WTC11 (cell line): ENCODE results near the gene KCNJ15. TPM values are rescaled to one million over a fixed set of nuclear protein-coding genes. Genes with fewer than 3 reads are reported as not detected.

Experiments used
- ATAC-seq: fragments of 200-7000 bp; cut with Tn5 transposase; 2 replicates; pipeline ENCODE4 v1.10.0; 2021; ENCODE audit warnings: mild to moderate bottlenecking, moderate library complexity
- CTCF ChIA-PET: fragments of 300-600 bp; sonication (Branson Sonifier 250); formaldehyde crosslinking; loops from one replicate; lab custom pipeline; 2021; ENCODE audit warnings: antibody characterized with exemption; lab: Charles Lee
- POLR2A ChIA-PET: fragments of 350-600 bp; sonication (Branson Sonifier 250); formaldehyde crosslinking; loops from one replicate; lab custom pipeline; 2021; ENCODE audit warnings: antibody characterized with exemption; lab: Charles Lee
- DNase-seq: peaks from one replicate; pipeline ENCODE4 v3.0.0; 2021; ENCODE audit warnings: low spot score
- H3K27ac Mint-ChIP-seq: 2 replicates; pipeline ENCODE4 v1.8.0; 2021; ENCODE audit warnings: mixed read lengths
- H3K27me3 Mint-ChIP-seq: 2 replicates; pipeline ENCODE4 v1.8.0; 2021; ENCODE audit warnings: low read depth, mild to moderate bottlenecking, moderate library complexity, mixed read lengths
- H3K36me3 Mint-ChIP-seq: 2 replicates; pipeline ENCODE4 v1.8.0; 2021; ENCODE audit warnings: mixed read lengths
- H3K4me1 Mint-ChIP-seq: 2 replicates; pipeline ENCODE4 v1.8.0; 2022; ENCODE audit warnings: mixed read lengths
- H3K4me3 Mint-ChIP-seq: 2 replicates; pipeline ENCODE4 v1.8.0; 2021; ENCODE audit warnings: mild to moderate bottlenecking, moderate library complexity, mixed read lengths
- H3K9me3 Mint-ChIP-seq: 2 replicates; pipeline ENCODE4 v1.8.0; 2021; ENCODE audit warnings: mixed read lengths
- AFF4 ChIP-seq: sonication (generic); formaldehyde crosslinking; IDR thresholded peaks from 2 replicates; pipeline ENCODE4 v1.8.1; 2023; ENCODE audit warnings: mild to moderate bottlenecking, missing genetic modification reagents, borderline replicate concordance
- GRHL2 ChIP-seq: fragments of 250-450 bp; sonication (Bioruptor Pico); IDR thresholded peaks from 2 replicates; pipeline ENCODE4 v1.8.0; 2022; ENCODE audit warnings: mild to moderate bottlenecking, moderate library complexity; ENCODE audit not compliant: insufficient replicate concordance, severe bottlenecking
- HMGXB4 ChIP-seq: sonication (generic); formaldehyde crosslinking; IDR thresholded peaks from 2 replicates; pipeline ENCODE4 v1.8.1; 2023; ENCODE audit warnings: mild to moderate bottlenecking, moderate library complexity, missing genetic modification reagents
- IRF2 ChIP-seq: sonication (generic); formaldehyde crosslinking; IDR thresholded peaks from 2 replicates; pipeline ENCODE4 v1.8.0; 2022; ENCODE audit warnings: low read depth, missing genetic modification reagents, borderline replicate concordance
- NFYB ChIP-seq: sonication (generic); formaldehyde crosslinking; conservative IDR thresholded peaks from 2 replicates; pipeline ENCODE4 v1.8.0; 2022; ENCODE audit warnings: low read depth, missing genetic modification reagents
- SP1 ChIP-seq: sonication (generic); formaldehyde crosslinking; conservative IDR thresholded peaks from 2 replicates; pipeline ENCODE4 v1.8.1; 2022; ENCODE audit warnings: missing genetic modification reagents
- ZBTB21 ChIP-seq: sonication (generic); formaldehyde crosslinking; IDR thresholded peaks from 2 replicates; pipeline ENCODE4 v1.8.1; 2023; ENCODE audit warnings: mild to moderate bottlenecking, missing genetic modification reagents, borderline replicate concordance
- ZNF138 ChIP-seq: sonication (generic); formaldehyde crosslinking; conservative IDR thresholded peaks from 2 replicates; pipeline ENCODE4 v1.8.1; 2022; ENCODE audit warnings: mild to moderate bottlenecking, moderate library complexity, missing genetic modification reagents
- total RNA-seq: library from RNA; stranded (reverse); gene quantifications from 3 replicates; pipeline ENCODE4 v1.2.3, GENCODE V29; 2021
- TF ChIP-seq, protein P1 (sequence below): sonication (generic); formaldehyde crosslinking; IDR thresholded peaks from 2 replicates; pipeline ENCODE4 v1.8.1; 2022; ENCODE audit warnings: low read depth, mild to moderate bottlenecking, moderate library complexity, missing genetic modification reagents, borderline replicate concordance
- TF ChIP-seq, protein P2 (sequence below): sonication (generic); formaldehyde crosslinking; IDR thresholded peaks from 2 replicates; pipeline ENCODE4 v1.8.0; 2023; ENCODE audit warnings: missing genetic modification reagents, mild to moderate bottlenecking, borderline replicate concordance
- TF ChIP-seq, protein P3 (sequence below): fragments of 250-450 bp; sonication (Bioruptor Pico); conservative IDR thresholded peaks from 2 replicates; pipeline ENCODE4 v1.9.0; 2021; ENCODE audit warnings: mild to moderate bottlenecking

Gene KCNJ15
- total RNA-seq, 1 experiment from 2014 or later, result 0.57 TPM

GRCh38 chr21:38300141-38300578 lies 43.4 kb downstream of the KCNJ15 start (continued):
- no peak for TF ChIP-seq AFF4
- TF ChIP-seq GRHL2 (CRISPR knock-in tag), result no peak
- TF ChIP-seq IRF2 (CRISPR knock-in tag), result no peak
- TF ChIP-seq, protein P1, sequence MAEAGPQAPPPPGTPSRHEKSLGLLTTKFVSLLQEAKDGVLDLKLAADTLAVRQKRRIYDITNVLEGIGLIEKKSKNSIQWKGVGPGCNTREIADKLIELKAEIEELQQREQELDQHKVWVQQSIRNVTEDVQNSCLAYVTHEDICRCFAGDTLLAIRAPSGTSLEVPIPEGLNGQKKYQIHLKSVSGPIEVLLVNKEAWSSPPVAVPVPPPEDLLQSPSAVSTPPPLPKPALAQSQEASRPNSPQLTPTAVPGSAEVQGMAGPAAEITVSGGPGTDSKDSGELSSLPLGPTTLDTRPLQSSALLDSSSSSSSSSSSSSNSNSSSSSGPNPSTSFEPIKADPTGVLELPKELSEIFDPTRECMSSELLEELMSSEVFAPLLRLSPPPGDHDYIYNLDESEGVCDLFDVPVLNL, result no peak
- no peak for TF ChIP-seq NFYB (CRISPR knock-in tag)
- TF ChIP-seq SP1, result no peak
- TF ChIP-seq HMGXB4, result no peak
- TF ChIP-seq, protein P2, sequence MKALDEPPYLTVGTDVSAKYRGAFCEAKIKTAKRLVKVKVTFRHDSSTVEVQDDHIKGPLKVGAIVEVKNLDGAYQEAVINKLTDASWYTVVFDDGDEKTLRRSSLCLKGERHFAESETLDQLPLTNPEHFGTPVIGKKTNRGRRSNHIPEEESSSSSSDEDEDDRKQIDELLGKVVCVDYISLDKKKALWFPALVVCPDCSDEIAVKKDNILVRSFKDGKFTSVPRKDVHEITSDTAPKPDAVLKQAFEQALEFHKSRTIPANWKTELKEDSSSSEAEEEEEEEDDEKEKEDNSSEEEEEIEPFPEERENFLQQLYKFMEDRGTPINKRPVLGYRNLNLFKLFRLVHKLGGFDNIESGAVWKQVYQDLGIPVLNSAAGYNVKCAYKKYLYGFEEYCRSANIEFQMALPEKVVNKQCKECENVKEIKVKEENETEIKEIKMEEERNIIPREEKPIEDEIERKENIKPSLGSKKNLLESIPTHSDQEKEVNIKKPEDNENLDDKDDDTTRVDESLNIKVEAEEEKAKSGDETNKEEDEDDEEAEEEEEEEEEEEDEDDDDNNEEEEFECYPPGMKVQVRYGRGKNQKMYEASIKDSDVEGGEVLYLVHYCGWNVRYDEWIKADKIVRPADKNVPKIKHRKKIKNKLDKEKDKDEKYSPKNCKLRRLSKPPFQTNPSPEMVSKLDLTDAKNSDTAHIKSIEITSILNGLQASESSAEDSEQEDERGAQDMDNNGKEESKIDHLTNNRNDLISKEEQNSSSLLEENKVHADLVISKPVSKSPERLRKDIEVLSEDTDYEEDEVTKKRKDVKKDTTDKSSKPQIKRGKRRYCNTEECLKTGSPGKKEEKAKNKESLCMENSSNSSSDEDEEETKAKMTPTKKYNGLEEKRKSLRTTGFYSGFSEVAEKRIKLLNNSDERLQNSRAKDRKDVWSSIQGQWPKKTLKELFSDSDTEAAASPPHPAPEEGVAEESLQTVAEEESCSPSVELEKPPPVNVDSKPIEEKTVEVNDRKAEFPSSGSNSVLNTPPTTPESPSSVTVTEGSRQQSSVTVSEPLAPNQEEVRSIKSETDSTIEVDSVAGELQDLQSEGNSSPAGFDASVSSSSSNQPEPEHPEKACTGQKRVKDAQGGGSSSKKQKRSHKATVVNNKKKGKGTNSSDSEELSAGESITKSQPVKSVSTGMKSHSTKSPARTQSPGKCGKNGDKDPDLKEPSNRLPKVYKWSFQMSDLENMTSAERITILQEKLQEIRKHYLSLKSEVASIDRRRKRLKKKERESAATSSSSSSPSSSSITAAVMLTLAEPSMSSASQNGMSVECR (CRISPR knock-in tag), result no peak
- TF ChIP-seq, protein P3, sequence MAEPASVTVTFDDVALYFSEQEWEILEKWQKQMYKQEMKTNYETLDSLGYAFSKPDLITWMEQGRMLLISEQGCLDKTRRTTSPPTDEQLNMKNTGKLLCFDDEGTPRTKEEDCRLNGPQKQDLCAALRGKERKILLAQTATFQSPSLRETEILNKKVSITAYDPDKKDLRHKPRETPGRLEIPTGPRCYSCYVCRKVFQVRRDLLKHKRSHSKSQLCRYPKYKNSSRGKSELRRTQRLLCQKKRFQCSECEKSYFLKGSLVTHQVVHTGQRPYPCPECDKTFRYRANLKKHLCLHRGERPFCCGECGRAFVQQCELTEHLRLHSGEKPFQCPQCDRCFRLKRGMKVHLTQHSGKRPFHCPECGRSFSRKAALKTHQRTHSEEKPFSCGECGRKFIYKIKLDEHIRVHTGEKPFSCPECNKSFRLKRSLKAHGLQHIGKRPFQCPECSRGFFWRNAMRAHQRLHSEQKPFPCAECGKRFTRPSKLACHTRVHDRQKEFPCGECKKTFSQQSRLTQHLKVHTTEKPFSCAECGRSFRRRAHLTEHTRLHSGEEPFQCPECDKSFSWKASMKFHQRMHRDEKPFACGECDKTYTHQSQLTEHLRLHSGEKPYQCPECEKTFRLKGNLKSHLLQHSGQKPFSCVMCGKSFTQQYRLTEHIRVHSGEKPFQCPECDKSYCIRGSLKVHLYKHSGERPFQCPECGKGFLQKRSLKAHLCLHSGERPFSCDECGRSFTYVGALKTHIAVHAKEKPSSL, result no peak

DNA sequence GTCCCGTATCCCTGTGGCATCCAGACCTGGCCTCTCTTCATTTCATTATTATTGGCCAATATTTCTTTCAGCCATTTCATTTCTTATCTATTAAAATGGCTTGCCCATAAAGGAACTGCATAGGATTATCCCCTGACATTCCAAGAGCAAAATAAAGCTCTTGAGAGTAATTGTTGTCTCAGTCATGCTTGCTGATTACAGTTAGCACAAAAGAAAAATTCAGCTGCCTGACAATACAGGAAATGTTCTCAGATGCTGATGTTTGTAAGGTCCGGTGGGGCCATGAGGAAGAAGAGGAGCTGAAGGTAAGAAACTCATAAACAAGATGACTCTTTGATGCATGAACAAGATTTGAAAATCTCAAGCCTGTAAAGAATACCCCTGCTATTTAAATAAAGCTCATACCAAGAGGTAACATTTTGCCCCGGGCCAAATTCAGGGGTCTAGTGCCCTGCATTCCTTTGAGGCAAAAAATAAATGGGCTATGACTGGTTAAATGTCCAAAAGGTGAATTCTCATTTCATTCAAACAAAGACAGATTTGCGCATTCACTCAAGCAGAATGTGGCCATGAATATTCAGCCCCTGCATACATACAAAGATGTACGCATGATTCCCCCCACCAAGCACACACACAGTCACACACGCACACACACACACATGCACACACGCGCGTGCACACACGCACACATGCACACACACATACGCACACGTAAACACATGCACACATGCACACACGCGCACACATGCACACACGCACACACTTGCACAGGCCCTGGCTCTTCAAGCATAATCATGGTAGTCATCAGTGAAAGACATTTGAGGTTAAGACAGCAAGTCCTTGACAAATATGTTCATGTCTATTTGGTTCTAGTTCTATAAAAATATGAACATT lies 44.8 kb downstream of the KCNJ15 start:
- Mint-ChIP-seq H3K4me1 (peaks cover 31% of the 10 kb centered on the region), H3K9me3 (no peaks in the 10 kb centered on the region), H3K4me3 (no peak overlapping the region), H3K27ac (0 out of 2 replicates have a peak overlapping the region, but pooled peaks have one; percentile 54), H3K27me3 (no peaks in the 10 kb centered on the region; the same call in 1 of the 2 replicates), H3K36me3 (no peaks in the 10 kb centered on the region)
- TF ChIP-seq ZBTB21 (CRISPR knock-in tag) (no peak), ZNF138 (no peak)
- DNase-seq (no peak), ATAC-seq (no peak)
- ChIA-PET POLR2A (no interaction called here), CTCF (interaction anchor here (1.1 to 1.2 kb wide), 2 partner anchors 51 to 131 kb away, joined by 3 to 5 read pairs; no protein-coding TSS in a partner anchor)
